Vagina (tissue), 2 donors: ENCODE results near the gene TBX15. TPM values are rescaled to one million over a fixed set of nuclear protein-coding genes. Genes with fewer than 3 reads are reported as not detected.

Source experiments
- DNase-seq, 2 donors: peaks; one replicate each; pipeline ENCODE4 v3.0.0-alpha.2; 2017; ENCODE audit errors: extremely low spot score in 2 of 2
- H3K27ac ChIP-seq: fragments of 200-600 bp; sonication (generic); one replicate; pipeline ENCODE4 v1.5.1; 2019
- H3K27me3 ChIP-seq: fragments of 200-600 bp; sonication (generic); one replicate; pipeline ENCODE4 v1.5.1; 2019
- H3K36me3 ChIP-seq, 2 donors: fragments of 200-600 bp; sonication (generic); one replicate each; pipeline ENCODE4 v1.5.1; 2017 to 2019
- H3K4me1 ChIP-seq: fragments of 200-600 bp; sonication (generic); one replicate; pipeline ENCODE4 v1.5.1; 2019
- H3K4me3 ChIP-seq, 2 donors: fragments of 200-600 bp; sonication (generic); 1 replicate in 1 of 2; 2 replicates in 1 of 2; pipeline ENCODE4 v1.5.1; 2016 to 2019
- H3K9me3 ChIP-seq: fragments of 200-600 bp; sonication (generic); one replicate; pipeline ENCODE4 v1.5.1; 2019
- POLR2A ChIP-seq, 2 donors: fragments of 450-650 bp; IDR thresholded peaks; one replicate each; pipeline ENCODE4 v1.6.1; 2017; ENCODE audit warnings: antibody characterized with exemption in 2 of 2, mild to moderate bottlenecking in 2 of 2, moderate library complexity in 2 of 2
- POLR2AphosphoS5 ChIP-seq, 2 donors: sonication (generic); formaldehyde crosslinking; IDR thresholded peaks; one replicate each; pipeline ENCODE4 v1.9.0; 2017; ENCODE audit warnings: antibody characterized with exemption in 2 of 2, mild to moderate bottlenecking in 2 of 2, low read depth in 1 of 2; ENCODE audit not compliant: insufficient read depth in 1 of 2
- intact Hi-C: fragments of 100-400 bp; cut with DNase I; formaldehyde crosslinking; loops from one replicate; pipeline ENCODE4 v1.15.1; 2023
- total RNA-seq: library from RNA; depleted of rRNA; stranded (reverse); fragments of >200 nt; gene quantifications from one replicate; pipeline ENCODE4 v1.2.3, GENCODE V29; 2016
- TF ChIP-seq, protein P1 (sequence below), 3 experiments: fragments of 450-650 bp in 2 of 3; fragments of 200-600 bp in 1 of 3; sonication (generic) in 1 of 3; IDR thresholded peaks; one replicate each; pipeline ENCODE4 v1.5.1; 2017 to 2019; ENCODE audit warnings: antibody characterized with exemption in 3 of 3, mild to moderate bottlenecking in 2 of 3, moderate library complexity in 2 of 3

Gene TBX15
- total RNA-seq, 1 donor from 2014 or later, result 0.98 TPM

DNA sequence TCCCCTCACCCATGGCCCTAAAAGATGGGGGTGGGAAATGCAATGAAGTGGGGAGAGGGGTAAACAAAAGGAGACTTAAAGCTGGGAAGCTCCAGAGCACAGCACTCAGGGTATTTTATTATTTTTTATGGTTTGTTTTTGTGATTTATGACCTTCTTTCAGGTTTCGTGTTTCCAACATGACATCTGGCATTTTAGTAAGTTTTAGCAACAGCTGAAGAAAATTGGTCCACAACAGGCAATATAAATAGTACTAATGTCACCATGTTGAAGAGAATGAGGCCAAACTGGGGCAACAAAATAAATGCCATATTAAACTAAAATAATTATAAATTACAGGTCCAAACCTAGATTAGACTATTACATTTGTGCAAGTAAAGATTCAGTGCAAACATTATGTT lies 56.3 kb downstream of the TBX15 start:
- intact Hi-C loops, result no loop called here
- TF ChIP-seq POLR2A (IDR thresholded peaks at IDR 0.05) (no peak), POLR2AphosphoS5 (IDR thresholded peaks at IDR 0.05; ENCODE audit: insufficient read depth in 1 of 2, low read depth in 1 of 2) (no peak)
- TF ChIP-seq, protein P1, sequence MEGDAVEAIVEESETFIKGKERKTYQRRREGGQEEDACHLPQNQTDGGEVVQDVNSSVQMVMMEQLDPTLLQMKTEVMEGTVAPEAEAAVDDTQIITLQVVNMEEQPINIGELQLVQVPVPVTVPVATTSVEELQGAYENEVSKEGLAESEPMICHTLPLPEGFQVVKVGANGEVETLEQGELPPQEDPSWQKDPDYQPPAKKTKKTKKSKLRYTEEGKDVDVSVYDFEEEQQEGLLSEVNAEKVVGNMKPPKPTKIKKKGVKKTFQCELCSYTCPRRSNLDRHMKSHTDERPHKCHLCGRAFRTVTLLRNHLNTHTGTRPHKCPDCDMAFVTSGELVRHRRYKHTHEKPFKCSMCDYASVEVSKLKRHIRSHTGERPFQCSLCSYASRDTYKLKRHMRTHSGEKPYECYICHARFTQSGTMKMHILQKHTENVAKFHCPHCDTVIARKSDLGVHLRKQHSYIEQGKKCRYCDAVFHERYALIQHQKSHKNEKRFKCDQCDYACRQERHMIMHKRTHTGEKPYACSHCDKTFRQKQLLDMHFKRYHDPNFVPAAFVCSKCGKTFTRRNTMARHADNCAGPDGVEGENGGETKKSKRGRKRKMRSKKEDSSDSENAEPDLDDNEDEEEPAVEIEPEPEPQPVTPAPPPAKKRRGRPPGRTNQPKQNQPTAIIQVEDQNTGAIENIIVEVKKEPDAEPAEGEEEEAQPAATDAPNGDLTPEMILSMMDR (IDR thresholded peaks at IDR 0.05), result no peak
- Histone ChIP-seq H3K27ac (no peak overlapping the region), H3K36me3 (no peaks in the 10 kb centered on the region), H3K27me3 (no peaks in the 10 kb centered on the region), H3K4me1 (no peaks in the 10 kb centered on the region), H3K9me3 (no peaks in the 10 kb centered on the region), H3K4me3 (no peak overlapping the region)
- no peak for DNase-seq

- intact Hi-C loops, result no loop called here
- no peaks in the 10 kb centered on the region for H3K9me3 ChIP-seq
- no peak overlapping the region for H3K4me3 ChIP-seq
- no peaks in the 10 kb centered on the region for H3K36me3 ChIP-seq
- H3K27ac ChIP-seq, result no peak overlapping the region
- no peaks in the 10 kb centered on the region for H3K4me1 ChIP-seq
- TF ChIP-seq POLR2A (IDR thresholded peaks at IDR 0.05) (no peak), POLR2AphosphoS5 (IDR thresholded peaks at IDR 0.05; ENCODE audit: insufficient read depth in 1 of 2, low read depth in 1 of 2) (no peak)
- TF ChIP-seq, protein P1 (IDR thresholded peaks at IDR 0.05), result no peak
- no peak for DNase-seq
- H3K27me3 ChIP-seq, result no peaks in the 10 kb centered on the region
Measured at GRCh38 chr1:118928739-118929554, 59.2 kb downstream of the TBX15 start.

GRCh38 chr1:118927427-118928187 lies 60.5 kb downstream of the TBX15 start:
- H3K27me3 ChIP-seq, result no peaks in the 10 kb centered on the region

GRCh38 chr1:118926261-118926660 lies 61.9 kb downstream of the TBX15 start:
- intact Hi-C loops, result no loop called here
- H3K27me3 ChIP-seq, result no peaks in the 10 kb centered on the region
- DNase-seq, result no peak

More at GRCh38 chr1:118927427-118928187, 60.5 kb downstream of the TBX15 start:
- Histone ChIP-seq H3K9me3 (no peaks in the 10 kb centered on the region), H3K4me1 (no peaks in the 10 kb centered on the region), H3K4me3 (no peak overlapping the region), H3K27ac (no peak overlapping the region), H3K36me3 (no peaks in the 10 kb centered on the region)
- DNase-seq, result no peak
- intact Hi-C loops, result no loop called here
- TF ChIP-seq, protein P1 (IDR thresholded peaks at IDR 0.05), result no peak
- TF ChIP-seq POLR2AphosphoS5 (IDR thresholded peaks at IDR 0.05; ENCODE audit: insufficient read depth in 1 of 2, low read depth in 1 of 2) (no peak), POLR2A (IDR thresholded peaks at IDR 0.05) (no peak)

More at GRCh38 chr1:118926261-118926660, 61.9 kb downstream of the TBX15 start:
- Histone ChIP-seq H3K4me1 (no peaks in the 10 kb centered on the region), H3K4me3 (no peak overlapping the region), H3K9me3 (no peaks in the 10 kb centered on the region), H3K36me3 (no peaks in the 10 kb centered on the region), H3K27ac (no peak overlapping the region)
- no peak for TF ChIP-seq POLR2AphosphoS5 (IDR thresholded peaks at IDR 0.05; ENCODE audit: insufficient read depth in 1 of 2, low read depth in 1 of 2)
- no peak for TF ChIP-seq POLR2A (IDR thresholded peaks at IDR 0.05)
- TF ChIP-seq, protein P1 (IDR thresholded peaks at IDR 0.05), result no peak
